ENCODE data around the gene OPCML. TPM values are rescaled to one million over a fixed set of nuclear protein-coding genes. Genes with fewer than 3 reads are reported as not detected.

OPCML gene
- total RNA-seq, 1 experiment from 2014 or later, result not detected

DNA sequence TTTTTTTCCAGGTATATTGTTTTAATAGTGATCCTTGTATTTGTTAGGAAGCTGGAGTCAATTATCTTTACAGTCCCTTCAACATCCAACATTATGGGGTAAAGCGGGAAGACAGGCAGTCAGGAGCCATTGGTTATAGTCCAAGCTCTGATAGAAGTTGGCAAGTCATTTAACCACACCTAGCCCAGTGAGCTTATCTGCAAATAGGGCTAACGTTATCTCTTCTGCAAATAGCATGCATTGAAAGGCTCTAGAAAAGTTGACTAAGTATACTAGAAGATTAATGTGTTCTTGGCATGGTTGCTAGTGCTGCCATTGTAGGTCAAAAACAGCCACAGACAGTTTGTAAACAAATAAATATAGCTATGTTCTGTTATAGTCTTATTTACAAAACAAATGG lies 520.7 kb downstream of the OPCML start:
- no peaks in the 10 kb centered on the region for H3K4me1 ChIP-seq (ENCODE audit: control insufficient read depth, insufficient read depth, low read length)
- DNase-seq (ENCODE audit: low read depth, low spot score), result no peak
- no peaks in the 10 kb centered on the region for H3K36me3 ChIP-seq (ENCODE audit: control insufficient read depth, insufficient read depth, low read length)
- TF ChIP-seq SIN3A (IDR thresholded peaks at IDR 0.05; ENCODE audit: borderline replicate concordance, insufficient read depth, low read depth, low read length) (no peak), POLR2AphosphoS5 (IDR thresholded peaks at IDR 0.05; ENCODE audit: low read depth, low read length) (no peak), TCF7L2 (IDR thresholded peaks at IDR 0.05; ENCODE audit: low read depth, low read length) (no peak)
- TF ChIP-seq, protein P1, sequence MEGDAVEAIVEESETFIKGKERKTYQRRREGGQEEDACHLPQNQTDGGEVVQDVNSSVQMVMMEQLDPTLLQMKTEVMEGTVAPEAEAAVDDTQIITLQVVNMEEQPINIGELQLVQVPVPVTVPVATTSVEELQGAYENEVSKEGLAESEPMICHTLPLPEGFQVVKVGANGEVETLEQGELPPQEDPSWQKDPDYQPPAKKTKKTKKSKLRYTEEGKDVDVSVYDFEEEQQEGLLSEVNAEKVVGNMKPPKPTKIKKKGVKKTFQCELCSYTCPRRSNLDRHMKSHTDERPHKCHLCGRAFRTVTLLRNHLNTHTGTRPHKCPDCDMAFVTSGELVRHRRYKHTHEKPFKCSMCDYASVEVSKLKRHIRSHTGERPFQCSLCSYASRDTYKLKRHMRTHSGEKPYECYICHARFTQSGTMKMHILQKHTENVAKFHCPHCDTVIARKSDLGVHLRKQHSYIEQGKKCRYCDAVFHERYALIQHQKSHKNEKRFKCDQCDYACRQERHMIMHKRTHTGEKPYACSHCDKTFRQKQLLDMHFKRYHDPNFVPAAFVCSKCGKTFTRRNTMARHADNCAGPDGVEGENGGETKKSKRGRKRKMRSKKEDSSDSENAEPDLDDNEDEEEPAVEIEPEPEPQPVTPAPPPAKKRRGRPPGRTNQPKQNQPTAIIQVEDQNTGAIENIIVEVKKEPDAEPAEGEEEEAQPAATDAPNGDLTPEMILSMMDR (IDR thresholded peaks at IDR 0.05), result no peak
- TF ChIP-seq, protein P2, sequence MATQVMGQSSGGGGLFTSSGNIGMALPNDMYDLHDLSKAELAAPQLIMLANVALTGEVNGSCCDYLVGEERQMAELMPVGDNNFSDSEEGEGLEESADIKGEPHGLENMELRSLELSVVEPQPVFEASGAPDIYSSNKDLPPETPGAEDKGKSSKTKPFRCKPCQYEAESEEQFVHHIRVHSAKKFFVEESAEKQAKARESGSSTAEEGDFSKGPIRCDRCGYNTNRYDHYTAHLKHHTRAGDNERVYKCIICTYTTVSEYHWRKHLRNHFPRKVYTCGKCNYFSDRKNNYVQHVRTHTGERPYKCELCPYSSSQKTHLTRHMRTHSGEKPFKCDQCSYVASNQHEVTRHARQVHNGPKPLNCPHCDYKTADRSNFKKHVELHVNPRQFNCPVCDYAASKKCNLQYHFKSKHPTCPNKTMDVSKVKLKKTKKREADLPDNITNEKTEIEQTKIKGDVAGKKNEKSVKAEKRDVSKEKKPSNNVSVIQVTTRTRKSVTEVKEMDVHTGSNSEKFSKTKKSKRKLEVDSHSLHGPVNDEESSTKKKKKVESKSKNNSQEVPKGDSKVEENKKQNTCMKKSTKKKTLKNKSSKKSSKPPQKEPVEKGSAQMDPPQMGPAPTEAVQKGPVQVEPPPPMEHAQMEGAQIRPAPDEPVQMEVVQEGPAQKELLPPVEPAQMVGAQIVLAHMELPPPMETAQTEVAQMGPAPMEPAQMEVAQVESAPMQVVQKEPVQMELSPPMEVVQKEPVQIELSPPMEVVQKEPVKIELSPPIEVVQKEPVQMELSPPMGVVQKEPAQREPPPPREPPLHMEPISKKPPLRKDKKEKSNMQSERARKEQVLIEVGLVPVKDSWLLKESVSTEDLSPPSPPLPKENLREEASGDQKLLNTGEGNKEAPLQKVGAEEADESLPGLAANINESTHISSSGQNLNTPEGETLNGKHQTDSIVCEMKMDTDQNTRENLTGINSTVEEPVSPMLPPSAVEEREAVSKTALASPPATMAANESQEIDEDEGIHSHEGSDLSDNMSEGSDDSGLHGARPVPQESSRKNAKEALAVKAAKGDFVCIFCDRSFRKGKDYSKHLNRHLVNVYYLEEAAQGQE (IDR thresholded peaks at IDR 0.05; ENCODE audit: insufficient read depth in 1 of 2, low read depth in 2 of 2, low read length in 1 of 2), result no peak
- intact Hi-C loops (cut with micrococcal nuclease; ENCODE audit: unreplicated experiment), result no loop called here
- POLR2A ChIA-PET, result no interaction called here
- no peak for ATAC-seq
- no peak overlapping the region for H3K27ac ChIP-seq (ENCODE audit: low read length)
- no peak overlapping the region for H3K4me3 ChIP-seq (ENCODE audit: low read depth in 2 of 2, low read length in 2 of 2)
- in situ Hi-C loops (cut with HindIII; ENCODE audit: low pct_unique_long_range_greater_than_20kb, low sequenced_read_pairs), result no loop called here
- CTCF ChIA-PET, result no interaction called here
- H3K9me3 ChIP-seq (ENCODE audit: control insufficient read depth, insufficient read depth, low read depth, low read length), result no peaks in the 10 kb centered on the region
- 0 out of 2 replicates have a peak, but pooled peaks cover 2% of the 10 kb centered on the region for H3K27me3 ChIP-seq (ENCODE audit: control insufficient read depth, insufficient read depth, low read length)
- BruUV-seq (replicated peaks), result no TSS peak

DNA sequence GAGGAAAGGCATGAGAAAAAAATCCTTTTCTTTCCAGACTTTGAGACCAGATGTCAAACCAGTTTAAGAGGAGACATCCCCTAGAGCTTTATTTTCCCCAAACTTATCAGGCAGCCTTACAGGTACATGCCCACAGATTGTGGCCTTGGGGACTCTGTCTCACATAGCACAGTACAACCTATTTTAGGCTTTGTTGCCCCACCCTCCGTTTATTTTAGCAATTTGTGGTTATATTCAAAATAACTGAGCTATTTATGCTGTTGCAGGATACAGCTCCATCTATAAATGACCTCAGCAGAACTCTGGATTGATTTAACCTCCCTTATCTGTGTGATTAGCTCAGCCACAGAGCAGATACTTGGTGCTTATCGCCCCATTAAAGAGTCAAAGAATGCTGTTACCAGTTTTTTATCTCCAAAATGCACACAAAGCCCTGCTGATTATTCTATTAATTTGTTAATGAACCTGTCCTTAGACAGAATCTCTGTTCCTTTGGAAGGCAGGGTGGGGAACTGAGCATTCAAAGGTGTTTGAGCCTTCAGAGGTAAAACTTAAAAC lies 525.2 kb downstream of the OPCML start:
- H3K4me3 ChIP-seq (ENCODE audit: low read depth in 2 of 2, low read length in 2 of 2), result no peak overlapping the region
- in situ Hi-C loops (cut with HindIII; ENCODE audit: low pct_unique_long_range_greater_than_20kb, low sequenced_read_pairs), result no loop called here
- no peak for ATAC-seq
- BruUV-seq (replicated peaks), result no TSS peak
- ChIA-PET POLR2A (interaction anchor here (0.6 kb wide), 1 partner anchor 90 kb away, joined by 10 read pairs; no protein-coding TSS in a partner anchor), CTCF (no interaction called here)
- TF ChIP-seq, protein P1 (IDR thresholded peaks at IDR 0.05), result no peak
- TF ChIP-seq SIN3A (IDR thresholded peaks at IDR 0.05; ENCODE audit: borderline replicate concordance, insufficient read depth, low read depth, low read length) (no peak), TCF7L2 (IDR thresholded peaks at IDR 0.05; ENCODE audit: low read depth, low read length) (no peak), POLR2AphosphoS5 (IDR thresholded peaks at IDR 0.05; ENCODE audit: low read depth, low read length) (no peak)
- TF ChIP-seq, protein P2 (IDR thresholded peaks at IDR 0.05; ENCODE audit: insufficient read depth in 1 of 2, low read depth in 2 of 2, low read length in 1 of 2), result no peak
- no peaks in the 10 kb centered on the region for H3K4me1 ChIP-seq (ENCODE audit: control insufficient read depth, insufficient read depth, low read length)
- DNase-seq (ENCODE audit: low read depth, low spot score), result no peak
- intact Hi-C loops (cut with micrococcal nuclease; ENCODE audit: unreplicated experiment), result no loop called here
- no peak overlapping the region for H3K27ac ChIP-seq (ENCODE audit: low read length)
- 0 out of 2 replicates have a peak, but pooled peaks cover under 1% of the 10 kb centered on the region for H3K27me3 ChIP-seq (ENCODE audit: control insufficient read depth, insufficient read depth, low read length)
- H3K9me3 ChIP-seq (ENCODE audit: control insufficient read depth, insufficient read depth, low read depth, low read length), result no peaks in the 10 kb centered on the region
- H3K36me3 ChIP-seq (ENCODE audit: control insufficient read depth, insufficient read depth, low read length), result no peaks in the 10 kb centered on the region
